ENCODE data around the gene MACROD2.

Gene MACROD2

GRCh38 chr20:14918281-14918680 lies 923.0 kb downstream of the MACROD2 start:
- ChIA-PET CTCF (interaction anchor here (0.9 kb wide), 1 partner anchor 12 kb away, joined by 3 read pairs; no protein-coding TSS in a partner anchor), POLR2A (no interaction called here)
- no peak for TF ChIP-seq CTCF (IDR thresholded peaks at IDR 0.05; ENCODE audit: control extremely low read depth, extremely low read depth, low read depth, missing control alignments)

GRCh38 chr20:14918976-14919375 lies 923.7 kb downstream of the MACROD2 start:
- no peak for DNase-seq (ENCODE audit: extremely low spot score)
- no peak for TF ChIP-seq CTCF (IDR thresholded peaks at IDR 0.05; ENCODE audit: control extremely low read depth, extremely low read depth, low read depth, missing control alignments)
- ChIA-PET CTCF (interaction anchor here (0.7 to 0.9 kb wide), 2 partner anchors 9 to 13 kb away, joined by 3 read pairs; no protein-coding TSS in a partner anchor), POLR2A (no interaction called here)

More at GRCh38 chr20:14918281-14918680, 923.0 kb downstream of the MACROD2 start:
- DNase-seq (ENCODE audit: extremely low spot score), result no peak

- no peak for TF ChIP-seq CTCF (IDR thresholded peaks at IDR 0.05; ENCODE audit: control extremely low read depth, extremely low read depth, low read depth, missing control alignments)
- no peak for DNase-seq (ENCODE audit: extremely low spot score)
- CTCF ChIA-PET, result interaction anchor here (0.7 kb wide), 1 partner anchor 8 kb away, joined by 3 read pairs; no protein-coding TSS in a partner anchor
- POLR2A ChIA-PET, result no interaction called here
Observed at GRCh38 chr20:14919501-14920081, 924.3 kb downstream of the MACROD2 start.

GRCh38 chr20:14921513-14921912 lies 926.2 kb downstream of the MACROD2 start:
- DNase-seq (ENCODE audit: extremely low spot score), result no peak
- POLR2A ChIA-PET, result no interaction called here
- CTCF ChIA-PET, result no interaction called here
- no peak for TF ChIP-seq CTCF (IDR thresholded peaks at IDR 0.05; ENCODE audit: control extremely low read depth, extremely low read depth, low read depth, missing control alignments)

GRCh38 chr20:14922503-14923267 lies 927.4 kb downstream of the MACROD2 start:
- ChIA-PET POLR2A (no interaction called here), CTCF (no interaction called here)
- no peak for TF ChIP-seq CTCF (IDR thresholded peaks at IDR 0.05; ENCODE audit: control extremely low read depth, extremely low read depth, low read depth, missing control alignments)
- DNase-seq (ENCODE audit: extremely low spot score), result no peak

- POLR2A ChIA-PET, result no interaction called here
- TF ChIP-seq CTCF (IDR thresholded peaks at IDR 0.05; ENCODE audit: control extremely low read depth, extremely low read depth, low read depth, missing control alignments), result no peak
- no peak for DNase-seq (ENCODE audit: extremely low spot score)
- CTCF ChIA-PET, result no interaction called here
Observed at GRCh38 chr20:14924433-14924832, 929.1 kb downstream of the MACROD2 start.
